ENCODE results near the gene CALML5.

The CALML5 gene

DNA sequence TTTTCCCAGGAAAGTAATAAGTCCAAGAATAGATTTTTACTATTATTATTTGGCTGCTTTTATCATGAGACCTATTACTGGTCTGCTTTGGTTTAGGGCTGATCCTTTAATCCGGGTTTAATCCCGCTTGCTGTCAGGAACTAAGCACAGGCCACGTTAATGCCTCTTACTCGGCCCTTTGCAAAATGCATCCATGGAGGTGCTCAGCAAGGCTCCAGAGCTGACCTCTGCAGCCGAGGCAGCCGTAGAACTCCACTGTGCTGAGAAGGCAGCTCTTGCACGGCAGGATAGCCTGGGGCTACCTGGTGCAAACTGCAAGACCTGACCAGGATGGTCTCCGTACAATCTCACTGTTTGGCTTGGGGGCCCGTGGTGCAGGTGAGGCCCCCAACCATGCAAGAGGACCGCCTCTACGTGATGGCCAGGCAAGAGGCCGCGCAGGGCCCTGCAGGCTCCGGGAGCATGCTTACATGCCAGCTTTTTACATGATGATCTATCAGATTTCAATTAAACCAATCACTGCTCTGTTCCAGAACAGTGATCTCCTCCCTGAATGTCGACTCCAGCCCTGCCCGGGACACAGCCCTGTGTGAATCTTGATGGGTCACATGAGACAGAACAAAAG lies 15.0 kb upstream of the CALML5 start:
- no peak for TF ChIP-seq CTCF (conservative IDR thresholded peaks at IDR 0.05; ENCODE audit: low read depth, low read length)
- no peak for DNase-seq (ENCODE audit: low read depth)
- no peak overlapping the region for H3K4me3 ChIP-seq (ENCODE audit: low read depth, low read length)

- no peak for DNase-seq (ENCODE audit: low read depth)
Measured at GRCh38 chr10:5512881-5513612, 13.7 kb upstream of the CALML5 start.

GRCh38 chr10:5512331-5512730 lies 13.0 kb upstream of the CALML5 start:
- no peak overlapping the region for H3K4me3 ChIP-seq (ENCODE audit: low read depth, low read length)
- DNase-seq (ENCODE audit: low read depth) = no peak
- no peak for TF ChIP-seq CTCF (conservative IDR thresholded peaks at IDR 0.05; ENCODE audit: low read depth, low read length)

More at GRCh38 chr10:5512881-5513612, 13.7 kb upstream of the CALML5 start:
- TF ChIP-seq CTCF (conservative IDR thresholded peaks at IDR 0.05; ENCODE audit: low read depth, low read length) = no peak
- H3K4me3 ChIP-seq (ENCODE audit: low read depth, low read length) = no peak overlapping the region

- no peak overlapping the region for H3K4me3 ChIP-seq (ENCODE audit: low read depth, low read length)
- no peak for TF ChIP-seq CTCF (conservative IDR thresholded peaks at IDR 0.05; ENCODE audit: low read depth, low read length)
- DNase-seq (ENCODE audit: low read depth) = no peak
Measured at GRCh38 chr10:5511885-5512280, 12.5 kb upstream of the CALML5 start.

DNA sequence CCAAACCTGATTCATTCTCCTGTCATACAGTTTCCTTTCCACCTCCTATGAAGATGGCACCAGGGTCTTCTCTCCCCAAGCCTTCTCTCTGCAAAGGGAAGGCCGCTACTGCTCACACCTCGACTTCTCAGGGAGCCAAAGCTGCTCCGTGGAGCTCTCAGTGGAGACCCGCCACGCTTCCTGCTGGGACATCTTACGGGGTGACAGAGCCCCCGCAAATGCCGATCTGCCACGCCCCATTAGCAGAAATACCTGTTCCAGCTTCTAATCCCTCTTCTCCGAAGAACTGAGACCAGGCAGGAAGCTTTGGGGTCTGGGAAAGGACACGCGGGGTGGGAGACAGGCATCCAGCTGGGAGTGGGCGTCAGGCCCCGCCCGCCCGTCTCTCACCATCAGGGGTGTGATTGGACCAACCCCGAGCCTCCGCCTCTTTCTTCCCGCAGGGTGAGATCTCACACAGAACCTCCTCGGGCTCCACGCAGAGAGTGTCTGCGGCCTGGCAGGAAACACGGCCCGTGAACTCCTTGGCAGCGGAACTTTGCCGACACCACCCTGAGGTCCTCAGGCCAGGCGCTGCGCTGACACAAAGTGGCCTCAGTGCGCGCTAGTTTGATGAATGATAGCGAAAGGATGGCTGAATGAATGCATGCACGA lies 12.0 kb upstream of the CALML5 start:
- H3K4me3 ChIP-seq (ENCODE audit: low read depth, low read length) = no peak overlapping the region
- DNase-seq (ENCODE audit: low read depth) = no peak
- no peak for TF ChIP-seq CTCF (conservative IDR thresholded peaks at IDR 0.05; ENCODE audit: low read depth, low read length)

DNA sequence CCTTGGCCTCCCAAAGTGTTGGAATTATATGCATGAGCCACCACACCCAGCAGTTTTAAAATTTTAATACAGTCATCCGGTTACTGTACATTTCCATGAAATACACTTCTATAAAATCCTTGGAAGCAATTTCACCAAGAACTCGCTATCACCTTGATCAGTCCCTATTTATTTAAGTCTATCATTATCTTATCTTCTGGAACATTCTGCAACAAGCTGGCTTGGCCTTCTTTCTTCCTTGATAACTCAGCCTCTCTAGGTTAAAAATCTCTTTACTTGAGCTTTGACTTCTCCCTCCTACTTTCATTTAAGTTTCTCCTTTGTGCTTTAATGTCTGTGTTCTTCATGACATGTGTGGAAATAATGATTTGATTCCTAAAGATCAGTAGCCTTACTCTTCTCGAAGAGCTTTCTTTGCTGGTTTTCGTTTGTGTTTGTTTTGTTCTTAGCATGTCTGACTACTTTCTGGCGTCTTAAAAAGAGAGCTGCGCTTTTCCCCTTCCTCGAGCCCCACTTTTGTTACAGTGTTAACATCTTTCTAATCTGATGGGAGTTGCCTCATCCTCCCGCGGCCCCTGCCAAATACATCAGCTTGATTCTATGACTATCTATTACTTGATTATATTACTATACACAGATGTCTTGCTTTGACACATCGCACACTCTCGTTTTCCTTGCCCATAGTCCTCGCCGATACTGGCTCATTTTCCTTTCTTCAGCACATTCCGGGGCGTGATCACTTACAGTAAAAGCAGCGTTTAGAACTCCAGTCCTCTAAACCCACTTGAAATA lies 11.1 kb upstream of the CALML5 start:
- TF ChIP-seq CTCF (conservative IDR thresholded peaks at IDR 0.05; ENCODE audit: low read depth, low read length) = no peak
- no peak overlapping the region for H3K4me3 ChIP-seq (ENCODE audit: low read depth, low read length)
- DNase-seq (ENCODE audit: low read depth) = no peak
